Esophagus mucosa (tissue), 1 donor: ENCODE results near the gene PRR36. TPM values are rescaled to one million over a fixed set of nuclear protein-coding genes. Genes with fewer than 3 reads are reported as not detected.
"Not testable (repeated sequence)": the region's sequence is repeated elsewhere in the genome, so short reads cannot be mapped to it uniquely, and the experiment has no call there.

Experiments used
- ATAC-seq: fragments of 200-7000 bp; cut with Tn5 transposase; one replicate; pipeline ENCODE4 v1.9.1; 2020
- total RNA-seq: library from RNA; stranded (reverse); gene quantifications from one replicate; pipeline ENCODE4 v1.2.4, GENCODE V29; 2023
- donor health status: DM: yes; HTN: yes; CAD: no.

The PRR36 gene
- total RNA-seq, 1 donor from 2014 or later = 0.04 TPM

- no peak for ATAC-seq
Observed at GRCh38 chr19:7859831-7860713, 14.1 kb downstream of the PRR36 start.

- not testable (repeated sequence) for ATAC-seq
Observed at GRCh38 chr19:7859087-7859486, 15.1 kb downstream of the PRR36 start.

GRCh38 chr19:7858109-7858770 is 15.9 kb downstream of the PRR36 start:
- ATAC-seq = no peak

- ATAC-seq = no peak
Observed at GRCh38 chr19:7857727-7858108, 16.5 kb downstream of the PRR36 start.

GRCh38 chr19:7856679-7857663 is 17.2 kb downstream of the PRR36 start:
- ATAC-seq = no peak

GRCh38 chr19:7856109-7856591 is 18.0 kb downstream of the PRR36 start:
- ATAC-seq = no peak

- ATAC-seq = no peak
Observed at GRCh38 chr19:7855426-7856108, 18.6 kb downstream of the PRR36 start.

GRCh38 chr19:7853770-7854128 is 20.4 kb downstream of the PRR36 start:
- no peak for ATAC-seq

- peak; percentile 74 for ATAC-seq
Observed at GRCh38 chr19:7852851-7853769, 21.1 kb downstream of the PRR36 start.

- ATAC-seq = no peak
Observed at GRCh38 chr19:7851623-7852500, 22.3 kb downstream of the PRR36 start.

GRCh38 chr19:7850945-7851622 is 23.1 kb downstream of the PRR36 start:
- ATAC-seq = no peak

- no peak for ATAC-seq
Observed at GRCh38 chr19:7850000-7850813, 24.0 kb downstream of the PRR36 start.

GRCh38 chr19:7849631-7849999 is 24.6 kb downstream of the PRR36 start:
- no peak for ATAC-seq

- ATAC-seq = no peak
Observed at GRCh38 chr19:7848779-7849457, 25.3 kb downstream of the PRR36 start.

- ATAC-seq = no peak
Observed at GRCh38 chr19:7847664-7848063, 26.5 kb downstream of the PRR36 start.

GRCh38 chr19:7846155-7846646 is 28.0 kb downstream of the PRR36 start:
- ATAC-seq = no peak

GRCh38 chr19:7845390-7846154 is 28.6 kb downstream of the PRR36 start:
- ATAC-seq = no peak
